Measurements from ENCODE around the gene LRPAP1.
"Not testable (repeated sequence)": the region's sequence is repeated elsewhere in the genome, so short reads cannot be mapped to it uniquely, and the experiment has no call there.

The LRPAP1 gene

GRCh38 chr4:3517731-3518510, 14.3 kb downstream of the LRPAP1 start:
- DNase-seq: no peak

- DNase-seq: no peak
Observed at GRCh38 chr4:3516836-3517730, 15.1 kb downstream of the LRPAP1 start.

GRCh38 chr4:3516061-3516835, 16.0 kb downstream of the LRPAP1 start:
- no peak for DNase-seq

GRCh38 chr4:3515646-3516045, 16.6 kb downstream of the LRPAP1 start:
- no peak for DNase-seq

- no peak for DNase-seq
Observed at GRCh38 chr4:3514806-3515501, 17.3 kb downstream of the LRPAP1 start.

GRCh38 chr4:3514221-3514780, 17.9 kb downstream of the LRPAP1 start:
- DNase-seq: no peak

GRCh38 chr4:3513807-3514206, 18.4 kb downstream of the LRPAP1 start:
- DNase-seq: no peak

GRCh38 chr4:3512719-3513118, 19.5 kb downstream of the LRPAP1 start:
- DNase-seq: no peak

- no peak for DNase-seq
Observed at GRCh38 chr4:3512279-3512678, 19.9 kb downstream of the LRPAP1 start.

- DNase-seq: not testable (repeated sequence)
Observed at GRCh38 chr4:3511601-3512000, 20.6 kb downstream of the LRPAP1 start.

GRCh38 chr4:3511187-3511586, 21.0 kb downstream of the LRPAP1 start:
- DNase-seq: no peak

- no peak for DNase-seq
Observed at GRCh38 chr4:3510481-3510880, 21.7 kb downstream of the LRPAP1 start.

GRCh38 chr4:3508542-3508941, 23.7 kb downstream of the LRPAP1 start:
- no peak for DNase-seq

- DNase-seq: no peak
Observed at GRCh38 chr4:3505231-3505630, 27.0 kb downstream of the LRPAP1 start.

- no peak for DNase-seq
Observed at GRCh38 chr4:3502941-3503936, 29.0 kb downstream of the LRPAP1 start.

GRCh38 chr4:3501825-3502425, 30.3 kb downstream of the LRPAP1 start:
- DNase-seq: no peak

- no peak for DNase-seq
Observed at GRCh38 chr4:3501126-3501824, 30.9 kb downstream of the LRPAP1 start.

- no peak for DNase-seq
Observed at GRCh38 chr4:3500634-3501101, 31.6 kb downstream of the LRPAP1 start.

- no peak for DNase-seq
Observed at GRCh38 chr4:3500111-3500510, 32.1 kb downstream of the LRPAP1 start.

- DNase-seq: no peak
Observed at GRCh38 chr4:3499710-3500109, 32.5 kb downstream of the LRPAP1 start.
